ENCODE results near the gene SERPINA4.

- TF ChIP-seq GATA3 (IDR thresholded peaks at IDR 0.05; ENCODE audit: low read depth, low read length) (no peak), GATA2 (IDR thresholded peaks at IDR 0.05; ENCODE audit: low read depth, low read length) (no peak)
Observed at GRCh38 chr14:94541234-94541975, 19.8 kb upstream of the SERPINA4 start.
